HEK293 (cell line): ENCODE data around the gene ZNF652.
A peak's percentile ranks its signal among the peaks of the same experiment; 100 is the strongest.

Source experiments
- CTCF ChIA-PET: fragments of 350-600 bp; formaldehyde crosslinking; extraction: SDS; loops from one replicate; lab custom pipeline; 2021; ENCODE audit warnings: antibody characterized with exemption; lab: Yijun Ruan, JAX
- POLR2A ChIA-PET: fragments of 300-600 bp; formaldehyde crosslinking; extraction: SDS; loops from one replicate; lab custom pipeline; 2020; ENCODE audit warnings: antibody characterized with exemption, inconsistent platforms; lab: Yijun Ruan, JAX
- H3K27ac ChIP-seq: fragments of 200-500 bp; sonication (Bioruptor generic); 2 replicates; pipeline ENCODE4 v1.5.1; 2014; ENCODE audit warnings: low read depth, low read length, control low read depth, inconsistent platforms; ENCODE audit errors: extremely low read depth
- H3K36me3 ChIP-seq, 2 experiments: fragments of 200-500 bp in 1 of 2; sonication (Bioruptor generic) in 1 of 2; 1 replicate in 1 of 2; 2 replicates in 1 of 2; pipeline ENCODE4 v1.5.1; 2014 to 2017; ENCODE audit warnings: inconsistent platforms in 2 of 2, low read length in 2 of 2; ENCODE audit not compliant: control insufficient read depth in 2 of 2, insufficient read depth in 1 of 2
- H3K4me1 ChIP-seq: fragments of 200-500 bp; sonication (Bioruptor generic); 2 replicates; pipeline ENCODE4 v1.5.1; 2014; ENCODE audit warnings: mild to moderate bottlenecking, low read length, inconsistent platforms; ENCODE audit not compliant: control insufficient read depth, insufficient read depth
- H3K4me3 ChIP-seq: 2 replicates; pipeline ENCODE4 v1.5.1; 2011; ENCODE audit warnings: low read depth, mild to moderate bottlenecking, control low read depth, low read length, moderate library complexity
- H3K9me3 ChIP-seq: fragments of 200-500 bp; sonication (Bioruptor generic); 2 replicates; pipeline ENCODE4 v1.5.1; 2014; ENCODE audit warnings: low read depth, low read length, inconsistent platforms; ENCODE audit not compliant: control insufficient read depth, insufficient read depth
- KLF1 ChIP-seq: fragments of 450-650 bp; formaldehyde crosslinking; IDR thresholded peaks from 2 replicates; pipeline ENCODE4 v1.5.1; 2016; ENCODE audit warnings: missing biosample characterization, missing genetic modification characterization
- KLF16 ChIP-seq: fragments of 450-650 bp; formaldehyde crosslinking; IDR thresholded peaks from 2 replicates; pipeline ENCODE4 v1.5.1; 2017; ENCODE audit warnings: missing biosample characterization, missing genetic modification characterization
- KLF8 ChIP-seq: fragments of 450-650 bp; formaldehyde crosslinking; IDR thresholded peaks from 2 replicates; pipeline ENCODE4 v1.5.1; 2016; ENCODE audit warnings: missing biosample characterization, missing genetic modification characterization
- OSR2 ChIP-seq: fragments of 450-650 bp; formaldehyde crosslinking; IDR thresholded peaks from 2 replicates; pipeline ENCODE4 v1.5.1; 2016; ENCODE audit warnings: missing biosample characterization, missing genetic modification characterization
- OVOL3 ChIP-seq: fragments of 450-650 bp; formaldehyde crosslinking; IDR thresholded peaks from 2 replicates; pipeline ENCODE4 v1.5.1; 2016; ENCODE audit warnings: missing biosample characterization, missing genetic modification characterization
- SP7 ChIP-seq: fragments of 450-650 bp; formaldehyde crosslinking; IDR thresholded peaks from 2 replicates; pipeline ENCODE4 v1.5.1; 2016; ENCODE audit warnings: missing biosample characterization, missing genetic modification characterization
- WT1 ChIP-seq: fragments of 450-650 bp; formaldehyde crosslinking; IDR thresholded peaks from 2 replicates; pipeline ENCODE4 v1.5.1; 2016; ENCODE audit warnings: missing biosample characterization, missing genetic modification characterization
- YY2 ChIP-seq: fragments of 450-650 bp; formaldehyde crosslinking; IDR thresholded peaks from 2 replicates; pipeline ENCODE4 v1.5.1; 2016; ENCODE audit warnings: missing biosample characterization, missing genetic modification characterization
- ZBTB20 ChIP-seq: fragments of 450-650 bp; formaldehyde crosslinking; IDR thresholded peaks from 2 replicates; pipeline ENCODE4 v1.5.1; 2016; ENCODE audit warnings: missing biosample characterization, missing genetic modification characterization
- ZFHX2 ChIP-seq: fragments of 450-650 bp; formaldehyde crosslinking; conservative IDR thresholded peaks from 2 replicates; pipeline ENCODE4 v1.5.1; 2016; ENCODE audit warnings: missing biosample characterization, missing genetic modification characterization
- ZIC2 ChIP-seq: fragments of 450-650 bp; formaldehyde crosslinking; IDR thresholded peaks from 2 replicates; pipeline ENCODE4 v1.5.1; 2016; ENCODE audit warnings: missing biosample characterization, missing genetic modification characterization
- ZNF112 ChIP-seq: fragments of 450-650 bp; formaldehyde crosslinking; IDR thresholded peaks from 2 replicates; pipeline ENCODE4 v1.5.0; 2017; ENCODE audit warnings: missing biosample characterization, missing genetic modification characterization
- ZNF132 ChIP-seq: fragments of 450-650 bp; formaldehyde crosslinking; IDR thresholded peaks from 2 replicates; pipeline ENCODE4 v1.5.1; 2017; ENCODE audit warnings: missing biosample characterization, missing genetic modification characterization, borderline replicate concordance
- ZNF324 ChIP-seq: fragments of 450-650 bp; formaldehyde crosslinking; IDR thresholded peaks from 2 replicates; pipeline ENCODE4 v1.5.1; 2016; ENCODE audit warnings: missing biosample characterization, missing genetic modification characterization
- ZNF391 ChIP-seq: fragments of 450-650 bp; formaldehyde crosslinking; IDR thresholded peaks from 2 replicates; pipeline ENCODE4 v1.5.1; 2016; ENCODE audit warnings: low read depth, missing biosample characterization, missing genetic modification characterization, borderline replicate concordance
- ZNF48 ChIP-seq: fragments of 450-650 bp; formaldehyde crosslinking; IDR thresholded peaks from 2 replicates; pipeline ENCODE4 v1.5.1; 2016; ENCODE audit warnings: missing biosample characterization, missing genetic modification characterization
- ZNF623 ChIP-seq: fragments of 450-650 bp; formaldehyde crosslinking; IDR thresholded peaks from 2 replicates; pipeline ENCODE4 v1.5.1; 2016; ENCODE audit warnings: missing biosample characterization, missing genetic modification characterization
- ZNF670 ChIP-seq: fragments of 450-650 bp; formaldehyde crosslinking; IDR thresholded peaks from 2 replicates; pipeline ENCODE4 v1.5.1; 2016; ENCODE audit warnings: missing biosample characterization, missing genetic modification characterization, low read depth
- ZSCAN30 ChIP-seq: fragments of 450-650 bp; IDR thresholded peaks from 2 replicates; pipeline ENCODE4 v1.5.1; 2018; ENCODE audit warnings: missing biosample characterization, mild to moderate bottlenecking, missing genetic modification characterization, moderate library complexity
- TF ChIP-seq, protein P1 (sequence below): fragments of 450-650 bp; formaldehyde crosslinking; IDR thresholded peaks from 2 replicates; pipeline ENCODE4 v1.5.1; 2016; ENCODE audit warnings: missing biosample characterization, missing genetic modification characterization, borderline replicate concordance
- TF ChIP-seq, protein P2 (sequence below): fragments of 450-650 bp; formaldehyde crosslinking; IDR thresholded peaks from 2 replicates; pipeline ENCODE4 v1.5.1; 2016; ENCODE audit warnings: missing biosample characterization, missing genetic modification characterization
- TF ChIP-seq, protein P3 (sequence below): fragments of 450-650 bp; formaldehyde crosslinking; IDR thresholded peaks from 2 replicates; pipeline ENCODE4 v1.5.1; 2016; ENCODE audit warnings: missing biosample characterization, missing genetic modification characterization, low read depth
- TF ChIP-seq, protein P4 (sequence below): fragments of 450-650 bp; formaldehyde crosslinking; IDR thresholded peaks from 2 replicates; pipeline ENCODE4 v1.5.1; 2017; ENCODE audit warnings: missing biosample characterization, missing genetic modification characterization

The ZNF652 gene

DNA sequence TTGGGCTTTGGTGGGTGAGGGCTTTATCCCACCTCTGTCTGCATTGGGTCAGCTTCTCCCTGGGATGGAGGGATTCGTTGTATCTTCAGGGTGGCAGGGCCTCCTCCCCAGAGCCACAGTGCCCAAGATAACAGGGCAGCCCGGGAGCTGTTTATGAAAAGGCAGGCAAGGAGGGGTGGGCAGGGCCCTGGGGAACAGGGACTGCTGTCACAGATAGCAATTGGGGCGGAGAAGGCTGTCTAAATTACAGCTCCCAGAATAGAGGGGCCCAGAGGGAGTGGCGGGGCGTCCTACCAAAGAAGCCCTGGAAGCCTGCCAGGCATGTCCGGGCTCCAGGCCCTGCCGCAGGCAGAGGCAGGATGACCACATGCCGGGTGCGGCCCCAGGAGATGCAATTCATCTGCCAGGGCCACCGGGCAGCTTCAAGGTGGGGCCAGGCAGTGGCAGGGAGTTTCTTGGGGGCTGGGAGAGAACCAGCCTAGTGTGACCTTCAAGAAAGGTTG, 112.7 kb downstream of the ZNF652 start (continued):
- TF ChIP-seq, protein P1, sequence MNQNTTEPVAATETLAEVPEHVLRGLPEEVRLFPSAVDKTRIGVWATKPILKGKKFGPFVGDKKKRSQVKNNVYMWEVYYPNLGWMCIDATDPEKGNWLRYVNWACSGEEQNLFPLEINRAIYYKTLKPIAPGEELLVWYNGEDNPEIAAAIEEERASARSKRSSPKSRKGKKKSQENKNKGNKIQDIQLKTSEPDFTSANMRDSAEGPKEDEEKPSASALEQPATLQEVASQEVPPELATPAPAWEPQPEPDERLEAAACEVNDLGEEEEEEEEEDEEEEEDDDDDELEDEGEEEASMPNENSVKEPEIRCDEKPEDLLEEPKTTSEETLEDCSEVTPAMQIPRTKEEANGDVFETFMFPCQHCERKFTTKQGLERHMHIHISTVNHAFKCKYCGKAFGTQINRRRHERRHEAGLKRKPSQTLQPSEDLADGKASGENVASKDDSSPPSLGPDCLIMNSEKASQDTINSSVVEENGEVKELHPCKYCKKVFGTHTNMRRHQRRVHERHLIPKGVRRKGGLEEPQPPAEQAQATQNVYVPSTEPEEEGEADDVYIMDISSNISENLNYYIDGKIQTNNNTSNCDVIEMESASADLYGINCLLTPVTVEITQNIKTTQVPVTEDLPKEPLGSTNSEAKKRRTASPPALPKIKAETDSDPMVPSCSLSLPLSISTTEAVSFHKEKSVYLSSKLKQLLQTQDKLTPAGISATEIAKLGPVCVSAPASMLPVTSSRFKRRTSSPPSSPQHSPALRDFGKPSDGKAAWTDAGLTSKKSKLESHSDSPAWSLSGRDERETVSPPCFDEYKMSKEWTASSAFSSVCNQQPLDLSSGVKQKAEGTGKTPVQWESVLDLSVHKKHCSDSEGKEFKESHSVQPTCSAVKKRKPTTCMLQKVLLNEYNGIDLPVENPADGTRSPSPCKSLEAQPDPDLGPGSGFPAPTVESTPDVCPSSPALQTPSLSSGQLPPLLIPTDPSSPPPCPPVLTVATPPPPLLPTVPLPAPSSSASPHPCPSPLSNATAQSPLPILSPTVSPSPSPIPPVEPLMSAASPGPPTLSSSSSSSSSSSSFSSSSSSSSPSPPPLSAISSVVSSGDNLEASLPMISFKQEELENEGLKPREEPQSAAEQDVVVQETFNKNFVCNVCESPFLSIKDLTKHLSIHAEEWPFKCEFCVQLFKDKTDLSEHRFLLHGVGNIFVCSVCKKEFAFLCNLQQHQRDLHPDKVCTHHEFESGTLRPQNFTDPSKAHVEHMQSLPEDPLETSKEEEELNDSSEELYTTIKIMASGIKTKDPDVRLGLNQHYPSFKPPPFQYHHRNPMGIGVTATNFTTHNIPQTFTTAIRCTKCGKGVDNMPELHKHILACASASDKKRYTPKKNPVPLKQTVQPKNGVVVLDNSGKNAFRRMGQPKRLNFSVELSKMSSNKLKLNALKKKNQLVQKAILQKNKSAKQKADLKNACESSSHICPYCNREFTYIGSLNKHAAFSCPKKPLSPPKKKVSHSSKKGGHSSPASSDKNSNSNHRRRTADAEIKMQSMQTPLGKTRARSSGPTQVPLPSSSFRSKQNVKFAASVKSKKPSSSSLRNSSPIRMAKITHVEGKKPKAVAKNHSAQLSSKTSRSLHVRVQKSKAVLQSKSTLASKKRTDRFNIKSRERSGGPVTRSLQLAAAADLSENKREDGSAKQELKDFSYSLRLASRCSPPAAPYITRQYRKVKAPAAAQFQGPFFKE (tag by site-specific recombination), result no peak
- TF ChIP-seq YY2 (tag by site-specific recombination) (no peak), OSR2 (tag by site-specific recombination) (peak; percentile 53; the same call in 1 of the 2 replicates), ZNF670 (no peak), ZIC2 (peak; percentile 71), ZNF112 (tag by site-specific recombination) (no peak), OVOL3 (no peak), ZBTB20 (tag by site-specific recombination) (peak; percentile 86), KLF16 (tag by site-specific recombination) (no peak), ZSCAN30 (tag by site-specific recombination) (no peak), SP7 (tag by site-specific recombination) (peak; percentile 83), ZNF324 (tag by site-specific recombination) (no peak), ZNF391 (no peak), KLF8 (tag by site-specific recombination) (no peak), ZNF132 (tag by site-specific recombination) (no peak)
- TF ChIP-seq, protein P2, sequence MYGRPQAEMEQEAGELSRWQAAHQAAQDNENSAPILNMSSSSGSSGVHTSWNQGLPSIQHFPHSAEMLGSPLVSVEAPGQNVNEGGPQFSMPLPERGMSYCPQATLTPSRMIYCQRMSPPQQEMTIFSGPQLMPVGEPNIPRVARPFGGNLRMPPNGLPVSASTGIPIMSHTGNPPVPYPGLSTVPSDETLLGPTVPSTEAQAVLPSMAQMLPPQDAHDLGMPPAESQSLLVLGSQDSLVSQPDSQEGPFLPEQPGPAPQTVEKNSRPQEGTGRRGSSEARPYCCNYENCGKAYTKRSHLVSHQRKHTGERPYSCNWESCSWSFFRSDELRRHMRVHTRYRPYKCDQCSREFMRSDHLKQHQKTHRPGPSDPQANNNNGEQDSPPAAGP (tag by site-specific recombination), result 0 out of 2 replicates have a peak, but pooled peaks have one; percentile 9
- TF ChIP-seq, protein P3, sequence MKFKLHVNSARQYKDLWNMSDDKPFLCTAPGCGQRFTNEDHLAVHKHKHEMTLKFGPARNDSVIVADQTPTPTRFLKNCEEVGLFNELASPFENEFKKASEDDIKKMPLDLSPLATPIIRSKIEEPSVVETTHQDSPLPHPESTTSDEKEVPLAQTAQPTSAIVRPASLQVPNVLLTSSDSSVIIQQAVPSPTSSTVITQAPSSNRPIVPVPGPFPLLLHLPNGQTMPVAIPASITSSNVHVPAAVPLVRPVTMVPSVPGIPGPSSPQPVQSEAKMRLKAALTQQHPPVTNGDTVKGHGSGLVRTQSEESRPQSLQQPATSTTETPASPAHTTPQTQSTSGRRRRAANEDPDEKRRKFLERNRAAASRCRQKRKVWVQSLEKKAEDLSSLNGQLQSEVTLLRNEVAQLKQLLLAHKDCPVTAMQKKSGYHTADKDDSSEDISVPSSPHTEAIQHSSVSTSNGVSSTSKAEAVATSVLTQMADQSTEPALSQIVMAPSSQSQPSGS (tag by site-specific recombination), result no peak
- TF ChIP-seq, protein P4, sequence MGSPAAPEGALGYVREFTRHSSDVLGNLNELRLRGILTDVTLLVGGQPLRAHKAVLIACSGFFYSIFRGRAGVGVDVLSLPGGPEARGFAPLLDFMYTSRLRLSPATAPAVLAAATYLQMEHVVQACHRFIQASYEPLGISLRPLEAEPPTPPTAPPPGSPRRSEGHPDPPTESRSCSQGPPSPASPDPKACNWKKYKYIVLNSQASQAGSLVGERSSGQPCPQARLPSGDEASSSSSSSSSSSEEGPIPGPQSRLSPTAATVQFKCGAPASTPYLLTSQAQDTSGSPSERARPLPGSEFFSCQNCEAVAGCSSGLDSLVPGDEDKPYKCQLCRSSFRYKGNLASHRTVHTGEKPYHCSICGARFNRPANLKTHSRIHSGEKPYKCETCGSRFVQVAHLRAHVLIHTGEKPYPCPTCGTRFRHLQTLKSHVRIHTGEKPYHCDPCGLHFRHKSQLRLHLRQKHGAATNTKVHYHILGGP (tag by site-specific recombination), result no peak

DNA sequence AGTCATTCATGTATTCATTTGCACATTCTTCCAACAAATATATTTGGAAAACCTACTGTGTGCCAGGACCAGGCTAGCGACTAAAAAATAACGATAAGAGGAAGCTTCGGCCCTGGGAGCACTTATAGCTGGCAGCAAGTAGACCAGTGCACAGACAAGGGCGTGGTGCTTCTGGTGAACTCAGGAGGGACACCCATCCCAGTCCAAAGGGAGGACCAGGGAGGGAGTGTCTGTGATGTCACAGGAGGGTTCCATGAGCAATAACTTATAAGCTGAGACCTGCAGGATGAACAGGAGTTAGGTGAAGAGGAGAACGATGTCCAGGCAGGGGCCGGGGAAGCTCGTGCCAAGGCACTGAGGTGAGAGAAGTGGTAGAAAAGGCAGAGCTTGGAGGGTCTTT, 114.1 kb downstream of the ZNF652 start:
- Histone ChIP-seq H3K27ac (no peak overlapping the region), H3K4me1 (peaks cover 3% of the 10 kb centered on the region; the same call in 1 of the 2 replicates), H3K9me3 (no peaks in the 10 kb centered on the region), H3K4me3 (no peak overlapping the region), H3K36me3 (no peaks in the 10 kb centered on the region)
- peak; percentile 41; the same call in 1 of the 2 replicates for TF ChIP-seq WT1 (tag by site-specific recombination)
- TF ChIP-seq ZNF623 (tag by site-specific recombination), result peak; percentile 48; the same call in 1 of the 2 replicates
- TF ChIP-seq ZFHX2 (tag by site-specific recombination), result no peak
- TF ChIP-seq KLF1 (tag by site-specific recombination), result 0 out of 2 replicates have a peak, but pooled peaks have one; percentile 61
- no peak for TF ChIP-seq ZNF48 (tag by site-specific recombination)
- ChIA-PET POLR2A (no interaction called here), CTCF (interaction anchor here (0.6 to 1.6 kb wide), 4 partner anchors 13 to 45 kb away, joined by 3 to 7 read pairs (median 4); no protein-coding TSS in a partner anchor)
